HL-60 (cell line): Measurements from ENCODE around the gene CELF2.

Experiments used
- DNase-seq, 2 experiments: peaks; one replicate each; pipeline ENCODE4 v3.0.0-alpha.2; 2010 to 2020; ENCODE audit warnings: low read depth in 1 of 2, low spot score in 1 of 2
- H3K27ac ChIP-seq: fragments of 250-450 bp; sonication (Bioruptor Pico); replicated peaks from 2 replicates; pipeline ENCODE4 v1.5.1; 2020; ENCODE audit warnings: mild to moderate bottlenecking, moderate library complexity
- H3K27me3 ChIP-seq: fragments of 250-450 bp; sonication (Bioruptor Pico); 2 replicates; pipeline ENCODE4 v1.5.1; 2021; ENCODE audit warnings: mild to moderate bottlenecking, moderate library complexity; ENCODE audit not compliant: insufficient read depth, poor library complexity, severe bottlenecking
- H3K4me3 ChIP-seq: replicated peaks from 2 replicates; pipeline ENCODE4 v1.5.1; 2011; ENCODE audit warnings: mild to moderate bottlenecking, control low read depth, low read length; ENCODE audit not compliant: insufficient read depth
- CTCF ChIP-seq: IDR thresholded peaks from one replicate; pipeline ENCODE4 v1.5.1; 2011; ENCODE audit warnings: low read length, control low read depth, inconsistent platforms; ENCODE audit not compliant: insufficient read depth
- GABPA ChIP-seq: IDR thresholded peaks from 2 replicates; pipeline ENCODE4 v1.6.1; 2012; ENCODE audit warnings: low read depth
- POLR2AphosphoS5 ChIP-seq: IDR thresholded peaks from 2 replicates; pipeline ENCODE4 v1.6.1; 2012; ENCODE audit warnings: low read depth
- REST ChIP-seq: IDR thresholded peaks from 2 replicates; pipeline ENCODE4 v1.6.1; 2012; ENCODE audit warnings: low read depth; ENCODE audit not compliant: insufficient replicate concordance
- SPI1 ChIP-seq: IDR thresholded peaks from 2 replicates; pipeline ENCODE4 v1.6.1; 2012; ENCODE audit warnings: low read depth, mild to moderate bottlenecking, borderline replicate concordance

Gene CELF2

GRCh38 chr10:11307937-11308336 is 290.3 kb downstream of the CELF2 start:
- Histone ChIP-seq H3K27me3 (no peaks in the 10 kb centered on the region), H3K27ac (no peak overlapping the region), H3K4me3 (no peak overlapping the region)
- no peak for DNase-seq
- TF ChIP-seq POLR2AphosphoS5 (no peak), CTCF (no peak), SPI1 (no peak), GABPA (no peak)

- Histone ChIP-seq H3K4me3 (no peak overlapping the region), H3K27ac (no peak overlapping the region), H3K27me3 (no peaks in the 10 kb centered on the region)
- TF ChIP-seq SPI1 (no peak), REST (no peak), CTCF (no peak), POLR2AphosphoS5 (no peak), GABPA (no peak)
- no peak for DNase-seq
Observed at GRCh38 chr10:11311027-11311426, 293.4 kb downstream of the CELF2 start.

- no peaks in the 10 kb centered on the region for H3K27me3 ChIP-seq
- no peak overlapping the region for H3K4me3 ChIP-seq
- DNase-seq: no peak
- no peak overlapping the region for H3K27ac ChIP-seq
- TF ChIP-seq POLR2AphosphoS5 (no peak), SPI1 (no peak), CTCF (no peak), GABPA (no peak), REST (no peak)
Observed at GRCh38 chr10:11313463-11313862, 295.8 kb downstream of the CELF2 start.

- Histone ChIP-seq H3K27me3 (no peaks in the 10 kb centered on the region), H3K27ac (no peak overlapping the region), H3K4me3 (no peak overlapping the region)
- no peak for DNase-seq
- no peak for TF ChIP-seq GABPA
- TF ChIP-seq POLR2AphosphoS5: no peak
- no peak for TF ChIP-seq REST
Observed at GRCh38 chr10:11317936-11318670, 300.4 kb downstream of the CELF2 start.
